HG03159 (cell line): Measurements from ENCODE around the gene HSPA12A.
"Not testable (repeated sequence)": the region's sequence is repeated elsewhere in the genome, so short reads cannot be mapped to it uniquely, and the experiment has no call there.

Source experiments
- ATAC-seq: cut with Tn5 transposase; IDR thresholded peaks from one replicate; pipeline ENCODE4 v1.9.1; 2021; ENCODE audit warnings: mild to moderate bottlenecking, moderate library complexity; ENCODE audit not compliant: unreplicated experiment

Gene HSPA12A

GRCh38 chr10:116719804-116720203 is 22.6 kb downstream of the HSPA12A start:
- no peak for ATAC-seq

GRCh38 chr10:116718058-116718457 is 24.3 kb downstream of the HSPA12A start:
- ATAC-seq, result no peak

DNA sequence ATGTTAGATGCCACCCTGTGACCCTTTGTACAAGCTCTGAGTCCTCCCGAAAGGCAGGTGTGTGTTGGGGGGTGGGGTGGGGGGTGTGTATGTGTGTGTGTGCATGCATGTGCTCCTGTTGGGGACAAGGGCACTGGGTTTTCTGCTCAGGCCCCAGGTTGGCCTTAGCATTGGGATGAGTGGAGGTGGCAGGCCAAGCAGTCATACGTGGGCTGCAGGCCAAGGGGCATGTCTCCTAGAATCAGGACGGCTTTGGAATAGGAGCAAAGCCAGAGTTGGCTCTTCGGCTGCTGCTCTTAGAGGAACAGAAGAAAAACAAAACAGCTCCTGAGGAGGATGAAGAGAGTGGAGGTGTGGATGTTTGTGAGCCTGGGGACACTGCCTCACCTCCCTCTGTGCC is 26.0 kb downstream of the HSPA12A start:
- no peak for ATAC-seq

DNA sequence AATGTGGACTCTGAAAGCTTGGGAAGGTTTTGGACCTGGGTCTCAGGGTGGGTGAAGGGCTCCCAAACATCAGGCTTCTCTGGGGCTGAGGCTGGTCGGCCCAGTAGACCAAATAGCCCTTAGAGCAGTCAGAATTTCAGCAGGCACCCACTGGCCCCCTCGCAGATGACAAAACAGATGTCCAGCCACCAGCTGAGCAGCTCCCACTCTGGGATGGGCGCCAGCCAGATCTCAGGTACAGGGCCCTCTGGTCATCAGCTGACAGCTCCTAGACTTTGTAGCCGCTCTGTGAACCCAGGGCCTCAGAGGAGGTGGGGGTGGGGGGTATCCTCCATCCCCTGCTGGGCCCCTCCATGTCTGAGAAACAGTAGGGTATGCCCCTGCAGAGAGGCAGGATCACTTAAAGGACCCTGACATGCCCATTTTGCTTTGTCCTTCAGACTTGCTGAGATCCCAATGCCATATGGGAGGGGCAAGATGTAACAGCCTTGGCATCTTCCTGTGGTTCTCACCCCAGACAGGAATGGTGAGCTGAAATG is 26.5 kb downstream of the HSPA12A start:
- no peak for ATAC-seq

- ATAC-seq, result no peak
These were observed 27.0 kb downstream of the HSPA12A start for GRCh38 chr10:116715341-116715740.

GRCh38 chr10:116713846-116714245 is 28.5 kb downstream of the HSPA12A start:
- ATAC-seq, result no peak

DNA sequence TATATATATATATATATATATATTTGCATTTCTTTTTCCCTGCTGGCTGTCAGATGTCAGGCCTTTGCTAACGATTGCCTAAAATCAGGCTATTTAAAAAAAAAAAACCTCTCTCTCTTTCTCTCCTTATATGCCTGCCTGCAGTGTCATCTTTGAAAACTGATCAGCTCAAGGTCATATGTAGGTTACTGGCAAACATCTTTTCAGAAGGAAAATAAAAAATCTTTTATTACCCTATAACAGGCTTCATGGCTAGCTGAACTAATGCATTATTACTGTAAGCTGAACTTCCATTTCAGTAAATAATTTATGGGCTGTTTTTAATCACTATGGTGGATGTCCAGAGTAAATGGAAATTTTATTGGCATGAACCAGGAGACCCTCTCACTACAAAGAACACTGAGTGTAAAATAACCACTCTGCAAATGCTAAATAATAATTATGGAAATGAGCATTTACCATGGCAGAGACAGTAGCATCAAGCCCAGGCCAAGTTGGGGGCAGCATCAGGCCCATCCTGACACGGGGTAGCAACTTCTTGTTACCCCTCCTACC is 29.3 kb downstream of the HSPA12A start:
- no peak for ATAC-seq

DNA sequence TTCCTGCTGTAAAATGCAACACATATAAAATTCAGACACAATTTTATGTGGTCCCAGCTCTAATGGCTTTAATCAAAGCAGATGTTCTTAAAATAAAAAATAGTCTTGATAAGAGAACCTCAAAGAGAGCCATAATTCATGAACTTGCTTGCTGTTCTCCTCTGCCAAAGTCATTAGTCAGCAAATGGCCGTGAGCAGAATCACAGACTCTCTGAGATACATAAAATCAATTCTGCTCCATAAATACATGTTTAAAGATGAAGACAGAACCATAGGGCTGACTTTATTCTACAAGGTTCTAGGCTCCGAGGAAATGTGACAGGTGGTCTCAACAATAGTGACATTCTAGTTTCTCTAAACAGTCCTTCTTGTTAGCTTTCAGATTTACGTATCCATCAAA is 29.8 kb downstream of the HSPA12A start:
- ATAC-seq, result no peak

DNA sequence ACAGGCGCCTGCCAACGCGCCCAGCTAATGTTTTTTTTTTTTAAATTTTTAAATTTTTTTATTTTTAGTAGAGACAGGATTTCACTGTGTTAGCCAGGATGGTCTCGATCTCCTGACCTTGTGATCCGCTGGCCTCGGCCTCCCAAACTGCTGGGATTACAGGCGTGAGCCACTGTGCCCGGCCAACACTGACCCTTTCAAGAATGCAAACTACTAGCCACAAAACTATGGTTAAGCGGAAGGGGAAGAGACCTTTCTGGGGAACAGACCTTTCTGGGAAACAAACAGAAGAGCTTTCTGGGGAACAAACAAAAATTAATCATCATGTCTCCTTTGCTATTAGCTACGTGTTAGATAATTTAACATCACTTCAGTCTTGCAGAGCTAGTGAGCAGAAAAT is 30.6 kb downstream of the HSPA12A start:
- ATAC-seq, result not testable (repeated sequence)

DNA sequence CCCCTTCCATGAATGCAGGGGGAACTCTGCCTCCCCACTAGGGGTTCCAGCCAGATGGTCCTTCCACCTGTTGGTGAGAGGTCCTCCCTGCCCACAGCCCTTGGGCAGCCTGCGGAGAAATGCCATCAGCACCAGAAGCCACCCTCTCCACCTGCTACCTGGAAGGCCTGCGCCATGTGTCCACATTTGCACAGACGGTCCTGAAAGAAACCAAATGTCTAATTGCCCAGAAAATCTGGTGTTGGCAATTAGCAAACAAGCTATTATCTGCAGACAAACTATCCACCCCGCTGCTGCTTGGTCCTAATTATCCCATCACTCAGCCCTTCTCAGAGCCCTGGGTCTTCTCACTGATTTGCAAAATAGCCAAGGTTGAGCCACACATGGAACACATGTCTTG is 32.3 kb downstream of the HSPA12A start:
- ATAC-seq, result no peak

- ATAC-seq, result no peak
These were observed 33.5 kb downstream of the HSPA12A start for GRCh38 chr10:116708877-116709276.

- no peak for ATAC-seq
These were observed 34.0 kb downstream of the HSPA12A start for GRCh38 chr10:116708391-116708821.

- ATAC-seq, result no peak
These were observed 34.4 kb downstream of the HSPA12A start for GRCh38 chr10:116707981-116708380.

GRCh38 chr10:116706281-116706680 is 36.1 kb downstream of the HSPA12A start:
- no peak for ATAC-seq

GRCh38 chr10:116705498-116705897 is 36.9 kb downstream of the HSPA12A start:
- ATAC-seq, result no peak

DNA sequence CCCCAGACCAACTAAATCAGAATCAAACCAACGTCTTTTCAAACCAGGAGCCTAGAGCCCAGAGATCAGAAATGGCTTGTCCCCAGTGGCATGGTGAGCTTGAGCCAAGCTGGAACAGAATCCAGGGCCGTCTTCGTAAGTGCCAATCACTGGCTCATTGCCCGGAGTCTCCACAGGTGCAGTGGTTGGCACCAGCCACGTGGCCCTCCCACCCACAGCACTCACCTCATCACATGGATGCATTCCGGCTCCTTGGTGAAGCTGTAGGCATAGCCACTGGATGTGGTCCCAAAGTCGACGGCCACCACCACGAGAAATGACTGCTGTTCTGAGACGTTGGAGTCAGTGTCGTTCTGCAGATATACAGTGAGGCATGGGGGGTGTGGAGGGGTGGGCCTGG is 37.4 kb downstream of the HSPA12A start:
- no peak for ATAC-seq

DNA sequence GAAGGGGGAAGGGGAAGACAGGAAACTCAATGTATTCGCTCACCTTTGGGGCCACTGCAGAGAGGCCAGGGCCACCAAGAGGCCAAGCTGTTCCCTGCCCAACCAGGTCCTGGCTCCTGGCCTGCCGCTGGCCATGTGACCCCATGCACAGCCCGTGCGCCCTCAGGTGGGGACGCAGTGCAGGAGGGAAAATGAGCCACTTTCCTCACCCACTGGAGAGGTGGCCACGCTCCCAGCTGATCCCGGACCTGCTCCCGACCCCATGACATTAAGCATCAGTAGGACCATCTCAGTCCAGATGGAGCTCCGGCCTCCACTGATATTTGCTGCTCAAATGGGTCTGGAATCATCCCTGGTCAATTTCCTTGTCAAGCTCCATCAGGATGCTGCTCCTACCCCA is 40.2 kb downstream of the HSPA12A start:
- ATAC-seq, result no peak

DNA sequence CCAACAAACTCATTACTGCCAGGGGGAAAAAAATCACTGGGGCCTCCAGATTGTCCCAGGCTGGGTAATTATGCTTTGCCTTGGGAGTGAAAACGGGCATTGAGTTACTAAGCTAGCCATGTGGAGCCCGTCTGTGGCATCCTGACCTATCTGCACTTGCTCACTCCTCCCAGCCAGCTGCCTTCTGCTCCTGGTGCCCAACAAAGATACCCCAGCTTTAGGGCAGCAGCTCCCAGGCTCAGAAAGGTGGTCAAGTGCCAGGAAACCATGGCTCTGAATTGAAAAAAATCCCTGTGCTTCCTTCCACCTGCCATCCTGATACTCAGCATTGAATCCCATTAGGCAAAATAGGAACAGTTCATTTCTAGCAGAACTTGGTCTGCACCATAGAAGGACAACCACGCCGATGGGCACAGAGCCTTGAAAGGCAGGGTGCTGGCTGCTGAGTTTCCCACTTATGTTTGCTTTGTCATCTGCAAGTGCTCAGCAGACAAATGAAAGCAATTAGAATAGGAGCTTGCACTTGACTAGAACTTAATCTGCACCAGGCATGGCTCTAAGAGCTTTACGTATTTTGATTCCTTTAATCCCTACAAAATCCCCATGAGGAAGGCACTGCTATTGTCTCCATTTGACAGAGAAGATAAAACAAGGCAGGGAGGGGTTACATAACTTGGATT is 42.8 kb downstream of the HSPA12A start:
- ATAC-seq, result no peak

DNA sequence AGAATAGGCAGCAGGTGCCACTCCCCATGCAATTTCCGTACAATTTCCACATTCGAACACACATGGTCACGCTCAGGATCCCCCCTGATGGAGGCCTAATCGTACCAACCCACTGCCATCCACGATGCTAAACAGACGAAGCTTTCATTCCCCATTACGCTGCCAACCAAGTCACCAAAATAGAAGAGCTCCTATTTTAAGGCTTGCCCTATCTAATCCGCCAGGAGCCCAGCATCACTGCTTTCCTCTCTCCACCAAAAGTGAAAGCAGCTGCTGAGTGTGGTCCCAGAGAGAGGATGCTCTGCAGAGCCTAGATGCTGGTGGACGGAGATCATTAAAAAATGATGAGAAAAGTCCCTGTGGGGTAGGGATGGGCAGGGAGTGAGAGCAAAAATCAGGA is 43.3 kb downstream of the HSPA12A start:
- no peak for ATAC-seq

- no peak for ATAC-seq
These were observed 44.0 kb downstream of the HSPA12A start for GRCh38 chr10:116698364-116698763.

GRCh38 chr10:116697816-116698215 is 44.5 kb downstream of the HSPA12A start:
- ATAC-seq, result no peak

DNA sequence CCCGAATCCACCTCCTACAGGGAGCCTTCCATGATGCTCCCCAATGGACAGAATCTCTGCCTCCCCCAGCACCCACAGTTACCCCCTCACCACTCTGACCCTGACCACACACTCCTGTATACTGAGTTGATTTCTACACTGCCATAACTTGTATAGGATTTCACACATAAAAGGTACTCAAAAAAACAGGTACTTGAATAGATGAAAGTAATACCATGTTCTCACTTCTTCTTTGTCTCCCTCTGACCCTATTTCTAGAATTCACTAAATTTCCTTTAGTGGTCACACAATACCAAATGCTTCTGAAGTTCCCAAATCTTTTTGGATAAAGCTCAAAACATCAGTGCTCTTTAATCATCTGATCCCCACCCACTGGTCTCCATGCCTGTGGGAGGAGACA is 45.4 kb downstream of the HSPA12A start:
- peak; percentile 50 for ATAC-seq

DNA sequence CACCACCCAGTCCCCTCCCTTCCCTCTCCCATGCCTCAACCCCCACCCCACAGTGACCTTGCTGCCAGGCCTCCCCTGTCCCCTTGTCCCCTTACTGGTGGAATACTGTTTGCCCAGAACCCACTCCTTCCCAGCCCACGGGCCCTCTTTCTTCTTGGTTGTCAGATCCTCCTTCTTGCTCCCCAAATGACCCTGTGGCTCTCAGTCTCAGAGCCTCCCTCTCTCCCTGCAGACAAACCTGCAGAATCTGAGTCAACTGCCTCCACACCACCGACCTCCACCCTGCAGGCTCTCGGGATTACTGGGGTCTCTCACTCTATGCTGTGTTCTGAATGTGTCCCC is 47.5 kb downstream of the HSPA12A start:
- no peak for ATAC-seq
